Measurements from ENCODE around the gene TMEM247.

TMEM247 gene

GRCh38 chr2:46490521-46491141, 11.3 kb downstream of the TMEM247 start:
- DNase-seq = no peak

- DNase-seq = no peak
Measured at GRCh38 chr2:46492301-46492700, 12.9 kb downstream of the TMEM247 start.

- no peak for DNase-seq
Measured at GRCh38 chr2:46493241-46493970, 14.0 kb downstream of the TMEM247 start.

- no peak for DNase-seq
Measured at GRCh38 chr2:46493971-46494250, 14.5 kb downstream of the TMEM247 start.

GRCh38 chr2:46494596-46494995, 15.2 kb downstream of the TMEM247 start:
- DNase-seq = no peak

GRCh38 chr2:46495231-46496030, 16.1 kb downstream of the TMEM247 start:
- DNase-seq = no peak

GRCh38 chr2:46497766-46498165, 18.4 kb downstream of the TMEM247 start:
- no peak for DNase-seq

- no peak for DNase-seq
Measured at GRCh38 chr2:46498681-46499080, 19.3 kb downstream of the TMEM247 start.

- no peak for DNase-seq
Measured at GRCh38 chr2:46499392-46499785, 20.0 kb downstream of the TMEM247 start.

- DNase-seq = no peak
Measured at GRCh38 chr2:46500801-46501200, 21.4 kb downstream of the TMEM247 start.

GRCh38 chr2:46502291-46502885, 23.0 kb downstream of the TMEM247 start:
- DNase-seq = no peak

GRCh38 chr2:46503686-46504085, 24.3 kb downstream of the TMEM247 start:
- no peak for DNase-seq

GRCh38 chr2:46504221-46504620, 24.9 kb downstream of the TMEM247 start:
- DNase-seq = no peak

- DNase-seq = no peak
Measured at GRCh38 chr2:46504685-46505471, 25.5 kb downstream of the TMEM247 start.

- DNase-seq = no peak
Measured at GRCh38 chr2:46505472-46505783, 26.1 kb downstream of the TMEM247 start.

- no peak for DNase-seq
Measured at GRCh38 chr2:46506131-46506706, 26.9 kb downstream of the TMEM247 start.

- no peak for DNase-seq
Measured at GRCh38 chr2:46508312-46508711, 28.9 kb downstream of the TMEM247 start.

GRCh38 chr2:46508759-46509158, 29.4 kb downstream of the TMEM247 start:
- no peak for DNase-seq

GRCh38 chr2:46509804-46510203, 30.4 kb downstream of the TMEM247 start:
- DNase-seq = no peak

- DNase-seq = no peak
Measured at GRCh38 chr2:46510598-46511177, 31.3 kb downstream of the TMEM247 start.

GRCh38 chr2:46512185-46512584, 32.8 kb downstream of the TMEM247 start:
- DNase-seq = no peak

GRCh38 chr2:46514738-46515137, 35.4 kb downstream of the TMEM247 start:
- no peak for DNase-seq
